ENCODE measurements around the gene VPS33B.
"Not testable (repeated sequence)": the region's sequence is repeated elsewhere in the genome, so short reads cannot be mapped to it uniquely, and the experiment has no call there.

- TF ChIP-seq CTCF (conservative IDR thresholded peaks at IDR 0.05; ENCODE audit: low read length); EZH2phosphoT487 (IDR thresholded peaks at IDR 0.05; ENCODE audit: borderline replicate concordance): not testable (repeated sequence)
These were observed 23.7 kb upstream of the VPS33B start for GRCh38 chr15:91046056-91046455.

All from Loucy (cell line).